ENCODE measurements around the gene KRT13. TPM values are rescaled to one million over a fixed set of nuclear protein-coding genes. Genes with fewer than 3 reads are reported as not detected.

The KRT13 gene
- total and polyA plus RNA-seq, 9 of the 15 experiments (the other 6 are each of a cell fraction or from before 2014, with no cell fraction given) = 0.11 to 1.1 (median 0.24) TPM; not detected in 3

DNA sequence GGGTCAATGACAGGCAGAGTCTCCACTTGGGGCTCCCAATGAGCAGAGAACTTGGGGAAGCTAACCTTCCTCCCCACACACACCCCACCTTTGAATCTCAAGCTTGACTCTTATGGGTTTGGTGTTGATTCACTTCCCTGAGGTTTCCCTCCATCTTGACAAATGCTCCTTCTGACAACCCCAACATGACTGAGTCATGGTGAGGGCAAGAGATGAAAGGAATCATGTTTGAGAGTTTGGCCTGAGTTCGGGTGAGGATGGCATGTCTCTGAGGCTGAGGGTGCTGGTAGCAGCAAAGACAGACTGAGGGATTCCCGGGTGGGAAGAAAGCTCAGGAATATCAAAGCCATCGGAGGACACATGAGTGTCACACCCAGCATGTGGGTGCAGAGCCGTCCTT lies 47.8 kb upstream of the KRT13 start:
- Histone ChIP-seq H4K20me1 (replicated peaks; ENCODE audit: control insufficient read depth, insufficient read depth, low read length) (no peaks in the 10 kb centered on the region), H3K27ac (ENCODE audit: extremely low read depth, low read depth, low read length) (no peak overlapping the region), H2AFZ (ENCODE audit: low read depth, low read length) (no peak overlapping the region), H3K79me2 (ENCODE audit: control insufficient read depth, insufficient read depth, low read length) (no peaks in the 10 kb centered on the region), H3K36me3 (ENCODE audit: control insufficient read depth, insufficient read depth, low read length) (no peaks in the 10 kb centered on the region), H3K4me2 (ENCODE audit: insufficient read depth, low read length) (no peak overlapping the region), H3K9ac (ENCODE audit: insufficient read depth in 1 of 2, low read depth in 2 of 2, low read length in 2 of 2) (no peak overlapping the region), H3K9me1 (ENCODE audit: control insufficient read depth, insufficient read depth, low read length) (no peaks in the 10 kb centered on the region), H3K9me3 (replicated peaks; ENCODE audit: control insufficient read depth, insufficient read depth, low read depth, low read length) (no peaks in the 10 kb centered on the region), H3K4me1 (replicated peaks in 1 of 2; ENCODE audit: control insufficient read depth in 2 of 2, insufficient read depth in 2 of 2, low read length in 2 of 2) (peaks cover 18 to 20% of the 10 kb centered on the region in 2 experiments; a peak in 4 of 5 replicates), H3K27me3 (ENCODE audit: control insufficient read depth in 2 of 2, insufficient read depth in 2 of 2, low read length in 2 of 2) (peaks cover 15 to 25% of the 10 kb centered on the region in 2 experiments), H3K4me3 (no peak overlapping the region)
- POLR2A ChIA-PET = interaction anchor here (0.6 to 0.8 kb wide), 3 partner anchors 9 to 572 kb away, joined by 3 read pairs; partner anchors contain the start of gene EIF1
- FAIRE-seq = no peak
- TF ChIP-seq SRSF7 (optimal IDR thresholded peaks at IDR 0.05; ENCODE audit: low read depth, low read length) (no peak), CAMTA2 (CRISPR knock-in tag; conservative IDR thresholded peaks at IDR 0.05) (no peak), TAL1 (IDR thresholded peaks at IDR 0.05) (no peak), ZNF217 (CRISPR knock-in tag; IDR thresholded peaks at IDR 0.05) (no peak), ESRRB (CRISPR knock-in tag; IDR thresholded peaks at IDR 0.05; ENCODE audit: borderline replicate concordance) (no peak), CTBP1 (IDR thresholded peaks at IDR 0.05; ENCODE audit: borderline replicate concordance) (no peak), CEBPB (tag; IDR thresholded peaks at IDR 0.05) (no peak), POU5F1 (IDR thresholded peaks at IDR 0.05; ENCODE audit: borderline replicate concordance, low read depth, low read length, partially characterized antibody) (no peak), CSDE1 (IDR thresholded peaks at IDR 0.05) (no peak), RFX7 (CRISPR knock-in tag; IDR thresholded peaks at IDR 0.05) (no peak), ZNF146 (CRISPR knock-in tag; IDR thresholded peaks at IDR 0.05; ENCODE audit: unreplicated experiment) (no peak), SMARCA4 (IDR thresholded peaks at IDR 0.05) (no peak)
- TF ChIP-seq, protein P1, sequence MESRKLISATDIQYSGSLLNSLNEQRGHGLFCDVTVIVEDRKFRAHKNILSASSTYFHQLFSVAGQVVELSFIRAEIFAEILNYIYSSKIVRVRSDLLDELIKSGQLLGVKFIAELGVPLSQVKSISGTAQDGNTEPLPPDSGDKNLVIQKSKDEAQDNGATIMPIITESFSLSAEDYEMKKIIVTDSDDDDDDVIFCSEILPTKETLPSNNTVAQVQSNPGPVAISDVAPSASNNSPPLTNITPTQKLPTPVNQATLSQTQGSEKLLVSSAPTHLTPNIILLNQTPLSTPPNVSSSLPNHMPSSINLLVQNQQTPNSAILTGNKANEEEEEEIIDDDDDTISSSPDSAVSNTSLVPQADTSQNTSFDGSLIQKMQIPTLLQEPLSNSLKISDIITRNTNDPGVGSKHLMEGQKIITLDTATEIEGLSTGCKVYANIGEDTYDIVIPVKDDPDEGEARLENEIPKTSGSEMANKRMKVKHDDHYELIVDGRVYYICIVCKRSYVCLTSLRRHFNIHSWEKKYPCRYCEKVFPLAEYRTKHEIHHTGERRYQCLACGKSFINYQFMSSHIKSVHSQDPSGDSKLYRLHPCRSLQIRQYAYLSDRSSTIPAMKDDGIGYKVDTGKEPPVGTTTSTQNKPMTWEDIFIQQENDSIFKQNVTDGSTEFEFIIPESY (CRISPR knock-in tag; IDR thresholded peaks at IDR 0.05) = no peak
- TF ChIP-seq, protein P2, sequence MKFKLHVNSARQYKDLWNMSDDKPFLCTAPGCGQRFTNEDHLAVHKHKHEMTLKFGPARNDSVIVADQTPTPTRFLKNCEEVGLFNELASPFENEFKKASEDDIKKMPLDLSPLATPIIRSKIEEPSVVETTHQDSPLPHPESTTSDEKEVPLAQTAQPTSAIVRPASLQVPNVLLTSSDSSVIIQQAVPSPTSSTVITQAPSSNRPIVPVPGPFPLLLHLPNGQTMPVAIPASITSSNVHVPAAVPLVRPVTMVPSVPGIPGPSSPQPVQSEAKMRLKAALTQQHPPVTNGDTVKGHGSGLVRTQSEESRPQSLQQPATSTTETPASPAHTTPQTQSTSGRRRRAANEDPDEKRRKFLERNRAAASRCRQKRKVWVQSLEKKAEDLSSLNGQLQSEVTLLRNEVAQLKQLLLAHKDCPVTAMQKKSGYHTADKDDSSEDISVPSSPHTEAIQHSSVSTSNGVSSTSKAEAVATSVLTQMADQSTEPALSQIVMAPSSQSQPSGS (CRISPR knock-in tag; IDR thresholded peaks at IDR 0.05) = no peak
- in situ Hi-C loops (cut with MboI) = loop anchor here (5.0 kb wide), 1 partner anchor 89 kb away; no protein-coding TSS in a partner anchor
- DNase-seq (ENCODE audit: extremely low read depth in 1 of 4, low spot score in 3 of 4) = no peak
- CTCF ChIA-PET (ENCODE audit: low intra/inter-chr PET ratio) = interaction anchor here (1.4 kb wide), 1 partner anchor 108 kb away, joined by 3 read pairs; no protein-coding TSS in a partner anchor
- ATAC-seq = no peak
- intact Hi-C loops (cut with micrococcal nuclease) = no loop called here
- 10% methylated on average over 4 of the region's 4 CpGs for WGBS (ENCODE audit: insufficient coverage, low coverage, missing lambda C conversion rate)
- no TSS peak for BruUV-seq (replicated peaks)
